Activated gamma-delta T cell (primary cell): ENCODE results near the gene RNF207.
A peak's percentile ranks its signal among the peaks of the same experiment; 100 is the strongest.

Source experiments
- DNase-seq: peaks from one replicate; lab custom pipeline; 2025; lab: John Stamatoyannopoulos, UW

Gene RNF207

GRCh38 chr1:6174621-6175410, 31.1 kb upstream of the RNF207 start:
- no peak for DNase-seq

GRCh38 chr1:6175411-6175828, 30.5 kb upstream of the RNF207 start:
- no peak for DNase-seq

GRCh38 chr1:6176779-6177178, 29.1 kb upstream of the RNF207 start:
- no peak for DNase-seq

DNA sequence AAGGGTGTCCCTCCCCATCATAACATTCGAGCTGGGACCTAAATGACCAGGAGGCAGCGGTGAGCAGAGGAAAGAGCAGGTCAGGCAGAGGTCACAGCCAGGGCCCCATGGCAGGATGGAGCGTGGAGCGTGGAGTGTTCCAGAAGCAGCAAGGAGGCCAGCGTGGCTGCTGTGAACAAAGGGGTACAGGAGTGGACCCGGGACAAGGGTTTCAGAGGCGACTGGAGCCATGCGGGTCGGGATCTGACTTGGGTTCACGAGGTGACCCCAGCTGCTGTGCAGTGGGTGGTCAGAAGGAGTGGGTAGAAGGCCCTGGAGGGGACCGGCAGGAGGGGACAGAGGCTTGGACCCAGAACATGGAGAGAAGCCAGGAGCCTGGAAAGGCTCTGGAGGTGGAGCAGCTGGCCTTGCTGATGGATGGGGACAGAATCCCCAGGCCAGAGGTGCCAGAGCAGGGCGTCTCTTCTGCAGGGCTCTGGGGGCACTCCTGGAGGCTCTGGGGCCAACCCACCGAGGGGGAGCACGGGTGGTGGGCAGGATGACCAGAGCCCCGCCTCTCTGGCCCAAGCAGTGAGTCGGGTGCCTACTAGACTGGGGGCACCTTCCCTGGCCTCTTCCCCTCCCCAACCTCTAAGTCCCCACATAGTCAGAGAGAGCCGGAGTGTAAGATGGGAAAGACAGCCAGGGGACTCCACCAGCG, 28.1 kb upstream of the RNF207 start:
- DNase-seq = no peak

- DNase-seq = no peak
These were observed 27.0 kb upstream of the RNF207 start for GRCh38 chr1:6178751-6179563.

- no peak for DNase-seq
These were observed 26.2 kb upstream of the RNF207 start for GRCh38 chr1:6179564-6180175.

- no peak for DNase-seq
These were observed 25.6 kb upstream of the RNF207 start, which contains the start of gene CHD5 for GRCh38 chr1:6180268-6180706. Gene CHD5, minus strand, starts transcription at chr1:6180321. Its CDS starts 298 bp downstream, at chr1:6180023.

- DNase-seq = no peak
These were observed 25.1 kb upstream of the RNF207 start for GRCh38 chr1:6180707-6181311.

DNA sequence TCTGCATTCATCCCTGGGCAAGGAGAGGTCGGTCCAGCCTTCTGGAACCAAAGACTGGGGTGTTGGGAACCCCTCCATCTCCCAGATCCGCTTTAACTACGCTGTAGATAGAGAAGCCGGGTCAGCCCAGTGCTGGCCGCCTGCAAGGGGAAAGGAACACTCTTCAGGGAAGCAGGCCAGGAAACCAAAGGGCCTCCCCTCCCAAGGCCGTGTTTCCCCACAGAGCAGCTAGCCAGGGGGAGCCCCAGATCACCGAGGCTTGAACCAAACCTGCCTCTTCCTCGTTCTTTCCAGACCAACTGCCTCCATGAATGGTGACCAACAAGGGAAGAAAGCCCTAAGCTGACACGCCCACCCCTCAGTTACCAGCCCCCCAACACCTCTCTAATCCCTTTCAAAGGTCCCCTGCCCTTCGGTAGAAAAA, 24.6 kb upstream of the RNF207 start:
- no peak for DNase-seq

DNA sequence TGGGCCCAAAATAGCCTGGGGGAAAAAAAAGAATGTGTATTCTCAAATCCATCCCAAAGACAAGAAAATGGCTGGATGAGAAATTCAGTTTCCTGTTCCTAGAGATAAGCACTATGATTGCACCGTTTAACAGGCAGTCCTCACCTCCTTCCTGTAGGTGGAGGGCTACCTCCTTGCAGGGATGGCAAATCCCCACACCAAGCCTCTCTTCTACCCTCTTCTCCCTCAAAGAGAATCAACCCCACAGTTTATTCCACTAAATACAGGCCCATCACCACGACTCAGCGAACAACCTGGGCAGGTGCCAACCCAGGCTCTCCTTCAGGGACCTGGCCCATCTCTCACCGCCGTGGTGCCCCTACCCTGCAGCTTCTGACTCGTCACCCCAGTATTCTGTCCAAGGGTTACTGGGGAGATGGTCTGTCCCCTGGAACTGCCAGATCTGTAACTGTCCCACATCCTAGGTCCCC, 22.4 kb upstream of the RNF207 start:
- no peak for DNase-seq

DNA sequence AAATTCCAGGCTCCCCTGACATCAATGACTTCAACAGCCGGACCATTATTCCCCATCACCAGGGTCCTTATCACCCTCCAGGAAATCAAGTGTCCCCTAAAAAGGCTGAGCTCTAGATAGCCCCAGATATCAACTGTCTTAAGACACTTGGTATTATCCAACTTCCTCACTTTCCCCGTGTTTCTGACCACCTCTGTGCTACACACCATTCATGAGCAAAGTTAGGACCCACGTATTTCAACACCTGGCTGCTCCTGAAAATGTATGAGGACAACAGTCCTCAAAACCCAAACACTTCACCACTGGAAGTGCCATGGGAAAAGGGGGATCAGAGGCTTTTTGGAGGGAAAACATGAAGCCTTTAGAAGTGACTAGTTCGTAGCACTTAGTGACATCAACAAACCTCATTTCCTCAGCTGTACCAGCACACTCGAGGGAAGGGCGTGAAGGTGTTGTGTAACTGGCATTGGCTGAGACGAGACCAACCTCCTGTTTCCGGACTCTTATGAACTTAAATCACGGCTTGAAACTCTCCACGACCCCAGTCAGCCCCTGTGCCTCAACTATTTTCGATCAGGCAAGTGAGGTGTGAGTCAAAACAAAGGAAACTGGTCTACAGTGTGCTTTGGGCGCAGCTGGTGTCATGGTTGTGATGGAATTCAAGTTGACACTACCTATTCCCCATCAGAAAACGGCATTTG, 21.7 kb upstream of the RNF207 start:
- no peak for DNase-seq

- DNase-seq = no peak
These were observed 20.8 kb upstream of the RNF207 start for GRCh38 chr1:6185151-6185550.

- DNase-seq = no peak
These were observed 20.1 kb upstream of the RNF207 start for GRCh38 chr1:6185635-6186382.

- no peak for DNase-seq
These were observed 17.5 kb upstream of the RNF207 start for GRCh38 chr1:6188466-6188865.

- no peak for DNase-seq
These were observed 14.0 kb upstream of the RNF207 start for GRCh38 chr1:6191968-6192367.

DNA sequence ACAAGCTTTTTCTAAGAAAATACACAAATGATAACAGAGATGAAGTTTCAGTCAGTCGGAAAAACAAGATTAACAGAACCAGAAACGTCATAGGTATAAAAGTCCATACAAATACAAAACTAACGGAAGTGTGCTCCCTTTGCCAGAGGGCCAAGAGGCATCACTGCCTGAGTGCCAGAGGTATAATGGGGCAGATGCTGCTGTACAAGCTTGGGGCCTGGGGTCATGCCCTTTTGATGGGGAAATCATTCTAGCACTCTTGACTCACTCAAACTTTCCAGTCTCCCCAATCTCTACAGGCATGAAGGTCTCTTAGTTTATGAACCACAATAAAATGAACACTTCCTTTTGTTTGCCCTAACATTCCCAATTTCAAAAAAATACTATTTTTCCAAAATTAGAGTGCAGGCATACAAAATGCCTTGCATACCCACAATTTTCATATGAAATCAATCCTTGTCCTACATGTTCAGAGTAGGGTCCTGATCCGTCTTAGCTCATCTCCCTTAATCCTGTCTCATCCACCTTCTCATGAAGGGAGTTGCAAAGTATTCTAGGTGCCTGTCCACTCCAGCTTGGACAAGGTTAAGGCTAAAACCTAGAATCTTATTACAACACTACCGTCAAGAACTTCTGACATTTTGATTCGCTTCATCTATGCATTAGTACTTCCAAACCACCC, 8.0 kb upstream of the RNF207 start:
- no peak for DNase-seq

GRCh38 chr1:6198646-6199297, 7.1 kb upstream of the RNF207 start:
- DNase-seq = no peak

GRCh38 chr1:6199298-6200187, 6.4 kb upstream of the RNF207 start, which contains the start of gene RPL22:
Gene RPL22, minus strand, starts transcription at chr1:6199595. Its CDS starts 22 bp downstream, at chr1:6199573.
- DNase-seq = peak; percentile 78
